GM18517 (cell line): ENCODE data around the gene FOXO3.

Experiments
- ATAC-seq: cut with Tn5 transposase; IDR thresholded peaks from one replicate; pipeline ENCODE4 v1.9.1; 2021; ENCODE audit warnings: mild to moderate bottlenecking, moderate library complexity; ENCODE audit not compliant: unreplicated experiment

The FOXO3 gene

GRCh38 chr6:108732091-108732870 is 171.6 kb downstream of the FOXO3 start:
- ATAC-seq: no peak

DNA sequence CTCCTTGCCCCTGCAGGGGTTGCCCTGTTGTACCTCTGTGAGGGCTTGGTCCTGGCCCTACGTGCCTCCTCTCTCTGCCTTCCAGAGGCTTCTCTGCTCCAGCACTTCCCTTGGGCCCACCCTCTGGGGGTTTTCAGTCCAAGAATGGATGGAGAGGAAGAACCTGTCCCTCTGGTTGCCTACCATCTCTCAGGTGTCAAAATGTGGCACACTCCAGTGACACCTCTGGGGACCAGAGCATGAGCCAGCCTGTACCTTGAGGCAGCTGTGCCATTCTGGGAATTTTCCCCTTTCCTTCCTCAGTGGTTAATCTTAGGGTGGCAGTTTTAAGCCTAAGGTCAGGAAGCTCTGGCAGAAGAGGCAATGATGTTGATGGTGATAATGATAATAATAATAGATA is 172.3 kb downstream of the FOXO3 start:
- ATAC-seq: no peak

GRCh38 chr6:108733706-108734265 is 173.1 kb downstream of the FOXO3 start:
- no peak for ATAC-seq
